H1 (cell line): ENCODE measurements around the gene HNRNPA1. TPM values are rescaled to one million over a fixed set of nuclear protein-coding genes. Genes with fewer than 3 reads are reported as not detected.

Source experiments
- CTCF ChIA-PET: fragments of 300-600 bp; sonication (Branson Sonifier 250); formaldehyde crosslinking; loops from one replicate; lab custom pipeline; 2021; ENCODE audit not compliant: partially characterized antibody; lab: Charles Lee
- POLR2A ChIA-PET: fragments of 300-600 bp; sonication (Branson Sonifier 250); formaldehyde crosslinking; loops from one replicate; lab custom pipeline; 2021; ENCODE audit warnings: inconsistent platforms; ENCODE audit not compliant: partially characterized antibody; lab: Charles Lee
- DNase-seq, 2 experiments: peaks; one replicate each; pipeline versions ENCODE4 v3.0.0 to v3.0.0-alpha.2; 2010 to 2022; ENCODE audit warnings: low spot score in 2 of 2, low read depth in 1 of 2, mixed read lengths in 1 of 2
- FAIRE-seq: peaks from 2 replicates; lab custom pipeline; 2011; peaks lifted over from hg19 to GRCh38; lab: Jason Lieb, UNC
- H2AFZ ChIP-seq: 2 replicates; pipeline ENCODE4 v1.8.1; 2012; ENCODE audit warnings: low read length, inconsistent platforms
- H2AK5ac ChIP-seq: 2 replicates; pipeline ENCODE4 v1.6.1; 2013; ENCODE audit warnings: low read depth, low read length
- H2BK120ac ChIP-seq: replicated peaks from 2 replicates; pipeline ENCODE3; 2013; ENCODE audit warnings: low read depth, low read length, inconsistent platforms
- H2BK12ac ChIP-seq: 2 replicates; pipeline ENCODE4 v1.6.1; 2013; ENCODE audit warnings: low read depth, low read length
- H2BK15ac ChIP-seq: 2 replicates; pipeline ENCODE4 v1.6.1; 2013; ENCODE audit warnings: low read length
- H2BK20ac ChIP-seq: 2 replicates; pipeline ENCODE4 v1.6.1; 2013; ENCODE audit warnings: low read length
- H2BK5ac ChIP-seq: 2 replicates; pipeline ENCODE4 v1.6.1; 2013; ENCODE audit warnings: low read depth, low read length
- H3K14ac ChIP-seq: 2 replicates; pipeline ENCODE4 v1.6.1; 2013; ENCODE audit warnings: inconsistent platforms; ENCODE audit not compliant: insufficient read length
- H3K18ac ChIP-seq: 2 replicates; pipeline ENCODE4 v1.6.1; 2013; ENCODE audit warnings: low read length; ENCODE audit errors: extremely low read depth
- H3K23ac ChIP-seq: 2 replicates; pipeline ENCODE4 v1.6.1; 2013; ENCODE audit warnings: inconsistent platforms; ENCODE audit not compliant: insufficient read length
- H3K23me2 ChIP-seq: 2 replicates; pipeline ENCODE4 v1.6.1; 2013; ENCODE audit warnings: low read depth, low read length
- H3K27ac ChIP-seq: 2 replicates; pipeline ENCODE4 v1.6.1; 2011; ENCODE audit warnings: low read depth, low read length, inconsistent platforms
- H3K27me3 ChIP-seq, 4 experiments: replicated peaks in 1 of 4; 1 replicate in 1 of 4; 2 replicates in 3 of 4; pipeline versions ENCODE4 v1.6.1 to v1.8.1; 2011 to 2013; ENCODE audit warnings: low read length in 3 of 4, mild to moderate bottlenecking in 3 of 4, inconsistent platforms in 2 of 4, mixed read lengths in 2 of 4, moderate library complexity in 1 of 4; ENCODE audit not compliant: control insufficient read depth in 3 of 4, insufficient read depth in 3 of 4; ENCODE audit errors: extremely low read depth in 1 of 4
- H3K36me3 ChIP-seq, 4 experiments: 2 replicates each; pipeline versions ENCODE4 v1.6.1 to v1.8.1; 2011 to 2013; ENCODE audit warnings: mild to moderate bottlenecking in 4 of 4, low read length in 3 of 4, moderate library complexity in 2 of 4, control low read depth in 1 of 4, inconsistent platforms in 1 of 4; ENCODE audit not compliant: insufficient read depth in 4 of 4, control insufficient read depth in 2 of 4
- H3K4ac ChIP-seq: replicated peaks from 2 replicates; pipeline ENCODE3; 2013; ENCODE audit warnings: low read length, low read depth, mixed read lengths, inconsistent platforms; ENCODE audit not compliant: insufficient read length
- H3K4me1 ChIP-seq, 4 experiments: replicated peaks in 1 of 4; 1 replicate in 1 of 4; 2 replicates in 3 of 4; pipeline versions ENCODE4 v1.6.1 to v1.8.1; 2011 to 2013; ENCODE audit warnings: low read length in 3 of 4, inconsistent platforms in 2 of 4, mixed read lengths in 1 of 4; ENCODE audit not compliant: insufficient read depth in 4 of 4, control insufficient read depth in 3 of 4
- H3K4me2 ChIP-seq, 2 experiments: 2 replicates each; pipeline versions ENCODE4 v1.6.1 to v1.8.1; 2011 to 2013; ENCODE audit warnings: low read depth in 2 of 2, low read length in 2 of 2, control low read depth in 1 of 2, inconsistent platforms in 1 of 2, mild to moderate bottlenecking in 1 of 2; ENCODE audit not compliant: insufficient read depth in 1 of 2
- H3K4me3 ChIP-seq, 4 experiments: fragments of 200-600, 300-600 bp in 1 of 4; sonication (generic), shearing (Covaris generic), sonication (Bioruptor Twin) in 1 of 4; 2 replicates each; pipeline versions ENCODE4 v1.5.1 to v1.8.1; 2011 to 2016; ENCODE audit warnings: low read length in 4 of 4, low read depth in 3 of 4, control low read depth in 2 of 4, inconsistent platforms in 2 of 4, mild to moderate bottlenecking in 2 of 4, mixed read lengths in 1 of 4, moderate library complexity in 1 of 4; ENCODE audit not compliant: insufficient read depth in 2 of 4; ENCODE audit errors: extremely low read depth in 1 of 4
- H3K56ac ChIP-seq: replicated peaks from 2 replicates; pipeline ENCODE3; 2013; ENCODE audit warnings: low read depth, mild to moderate bottlenecking, mixed read lengths, low read length, inconsistent platforms; ENCODE audit not compliant: insufficient read length
- H3K79me1 ChIP-seq: 2 replicates; pipeline ENCODE4 v1.6.1; 2013; ENCODE audit warnings: low read depth, low read length, control low read depth
- H3K79me2 ChIP-seq, 2 experiments: 2 replicates each; pipeline versions ENCODE4 v1.6.1 to v1.8.1; 2012 to 2013; ENCODE audit warnings: low read length in 2 of 2, mild to moderate bottlenecking in 2 of 2, inconsistent platforms in 1 of 2; ENCODE audit not compliant: insufficient read depth in 2 of 2, control insufficient read depth in 1 of 2
- H3K9ac ChIP-seq, 4 experiments: replicated peaks in 1 of 4; 1 replicate in 1 of 4; 2 replicates in 3 of 4; pipeline versions ENCODE4 v1.6.1 to v1.8.1; 2011 to 2013; ENCODE audit warnings: low read depth in 3 of 4, low read length in 3 of 4, control low read depth in 2 of 4, mild to moderate bottlenecking in 2 of 4, moderate library complexity in 2 of 4, inconsistent platforms in 1 of 4; ENCODE audit errors: extremely low read depth in 1 of 4
- H3K9me3 ChIP-seq, 2 experiments: 2 replicates each; pipeline versions ENCODE4 v1.6.1 to v1.8.1; 2012 to 2013; ENCODE audit warnings: mild to moderate bottlenecking in 2 of 2, moderate library complexity in 2 of 2, control low read depth in 1 of 2, inconsistent platforms in 1 of 2, low read depth in 1 of 2, low read length in 1 of 2, mixed read lengths in 1 of 2; ENCODE audit not compliant: insufficient read depth in 2 of 2
- H4K20me1 ChIP-seq, 2 experiments: replicated peaks in 1 of 2; 2 replicates each; pipeline versions ENCODE3 to v1.8.1; 2011 to 2013; ENCODE audit warnings: inconsistent platforms in 2 of 2, low read length in 2 of 2, mild to moderate bottlenecking in 1 of 2; ENCODE audit not compliant: insufficient read depth in 2 of 2, control insufficient read depth in 1 of 2
- H4K5ac ChIP-seq: 2 replicates; pipeline ENCODE4 v1.6.1; 2013; ENCODE audit warnings: low read length, low read depth, mixed read lengths, inconsistent platforms; ENCODE audit not compliant: insufficient read length
- H4K8ac ChIP-seq: 2 replicates; pipeline ENCODE4 v1.8.0; 2013; ENCODE audit warnings: mild to moderate bottlenecking, moderate library complexity, low read length, inconsistent platforms; ENCODE audit not compliant: insufficient read depth; ENCODE audit errors: extremely low read depth
- H4K91ac ChIP-seq: replicated peaks from 2 replicates; pipeline ENCODE3; 2013; ENCODE audit warnings: low read length, mixed read lengths, inconsistent platforms; ENCODE audit not compliant: insufficient read length
- CBX8 ChIP-seq: fragments of 300-800, 300-1000 bp; sonication (generic); IDR thresholded peaks from 2 replicates; pipeline ENCODE4 v1.7.1; 2016; ENCODE audit warnings: low read depth, low read length, borderline replicate concordance
- CTBP2 ChIP-seq: IDR thresholded peaks from 2 replicates; pipeline ENCODE4 v1.7.0; 2011; ENCODE audit warnings: borderline replicate concordance, mild to moderate bottlenecking, moderate library complexity, mixed read lengths, low read length; ENCODE audit not compliant: insufficient read depth, insufficient read length
- POU5F1 ChIP-seq: IDR thresholded peaks from 2 replicates; pipeline ENCODE4 v1.6.1; 2011; ENCODE audit warnings: low read depth, mild to moderate bottlenecking, low read length, moderate library complexity
- RXRA ChIP-seq: IDR thresholded peaks from 2 replicates; pipeline ENCODE4 v1.6.1; 2011; ENCODE audit warnings: low read depth, mild to moderate bottlenecking, low read length, moderate library complexity; ENCODE audit not compliant: insufficient read depth
- SIX5 ChIP-seq: IDR thresholded peaks from 2 replicates; pipeline ENCODE4 v1.6.1; 2011; ENCODE audit warnings: mild to moderate bottlenecking, low read depth, low read length
- WGBS, 2 experiments: shearing (Covaris generic) in 1 of 2; methylation state at CpG; one replicate each; pipeline versions ENCODE4 v1.1.6 to v1.1.7; 2013 to 2015; ENCODE audit warnings: low lambda C conversion rate in 2 of 2, mixed read lengths in 2 of 2, inconsistent platforms in 1 of 2, low coverage in 1 of 2, missing lambda C conversion rate in 1 of 2; ENCODE audit not compliant: insufficient replicate concordance in 2 of 2, insufficient coverage in 1 of 2, insufficient read length in 1 of 2; ENCODE audit errors: extremely low coverage in 1 of 2, missing lambda C conversion rate in 1 of 2; 5-methylcytosine and 5-hydroxymethylcytosine counted together
- polyA plus RNA-seq, 7 experiments: library from polyadenylated mRNA; depleted of rRNA in 3 of 7; stranded (reverse) in 5 of 7; unstranded in 2 of 7; fragments of >200 nt in 5 of 7; fragments of 200-250 nt in 2 of 7; gene quantifications; 1 replicate in 5 of 7; 2 replicates in 1 of 7; 4 replicates in 1 of 7; pipeline versions ENCODE4 v1.2.1 to v1.2.3, GENCODE V29; 2011 to 2013; ENCODE audit warnings: missing spikeins in 2 of 7, mixed read lengths in 2 of 7
- total RNA-seq: library from RNA; stranded (reverse); fragmentation: NEBNext Ultra II Directional; extraction: Animal tissue kit (Norgen Biotek cat#: 25700); gene quantifications from 2 replicates; pipeline ENCODE4 v1.2.1, GENCODE V29; 2021
- TF ChIP-seq, protein P1 (sequence below), 3 experiments: IDR thresholded peaks; 1 replicate in 2 of 3; 2 replicates in 1 of 3; pipeline versions ENCODE4 v1.5.1 to v1.6.1; 2011; ENCODE audit warnings: low read length in 3 of 3, mild to moderate bottlenecking in 3 of 3, inconsistent platforms in 2 of 3, low read depth in 1 of 3, moderate library complexity in 1 of 3; ENCODE audit not compliant: insufficient read depth in 1 of 3; ENCODE audit errors: control extremely low read depth in 1 of 3

HNRNPA1 gene
- total and polyA plus RNA-seq, 2 of the 8 experiments (the other 6 are each of a cell fraction or from before 2014, with no cell fraction given) = 835 to 2,738 TPM

DNA sequence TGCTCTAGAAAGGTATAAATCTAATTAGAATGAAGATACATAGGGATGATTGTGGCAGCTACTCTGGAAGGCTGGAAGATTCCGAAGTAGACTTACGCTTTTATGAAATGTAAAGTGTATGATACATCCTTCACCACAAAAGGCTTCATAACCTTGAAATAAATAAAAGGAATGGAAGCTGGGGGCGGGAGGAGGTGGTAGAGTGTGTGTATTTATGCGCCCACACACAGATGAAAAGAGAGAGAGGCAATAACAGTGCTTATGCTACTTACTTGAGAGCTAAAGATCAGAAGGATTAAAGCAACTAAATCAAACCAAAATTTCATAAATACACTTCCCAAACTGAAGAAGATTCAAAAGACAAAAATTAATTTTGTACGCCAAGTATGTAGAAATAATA, 31.0 kb upstream of the HNRNPA1 start:
- no peak overlapping the region for H2BK20ac ChIP-seq
- peaks cover 12 to 58% (median 32%) of the 10 kb centered on the region in 4 experiments; a peak in 7 of 8 replicates for H3K36me3 ChIP-seq

More for the DNA sequence above, 31.0 kb upstream of the HNRNPA1 start:
- POLR2A ChIA-PET = interaction anchor here (1.2 to 44.8 kb wide), 5 partner anchors 9 to 41 kb away, joined by 3 to 1006 read pairs (median 14); partner anchors contain the start of genes CBX5 and HNRNPA1
- Histone ChIP-seq H3K56ac (no peak overlapping the region), H3K4me3 (no peak overlapping the region), H2BK15ac (no peak overlapping the region), H3K4me1 (no peaks in the 10 kb centered on the region), H3K4me2 (no peak overlapping the region), H3K14ac (no peak overlapping the region), H3K18ac (no peak overlapping the region), H2AK5ac (no peak overlapping the region), H3K23me2 (no peaks in the 10 kb centered on the region), H4K91ac (no peak overlapping the region), H3K9me3 (no peaks in the 10 kb centered on the region), H3K4ac (no peak overlapping the region), H3K9ac (no peak overlapping the region), H2BK120ac (no peak overlapping the region), H3K23ac (no peak overlapping the region), H3K27me3 (no peaks in the 10 kb centered on the region), H3K79me2 (peaks cover 0 to 5% of the 10 kb centered on the region in 2 experiments; a peak in 2 of 4 replicates), H3K79me1 (no peaks in the 10 kb centered on the region; the same call in 1 of the 2 replicates), H2BK12ac (no peak overlapping the region), H4K5ac (no peak overlapping the region), H4K20me1 (peaks cover 1 to 5% of the 10 kb centered on the region in 2 experiments), H2BK5ac (no peak overlapping the region)
- FAIRE-seq (no peak), DNase-seq (no peak)
- WGBS, 2 experiments = 90% methylated on average over 5 of the region's 5 CpGs; no CpG with 5 or more reads in 1 of the 2 experiments
- CTCF ChIA-PET = interaction anchor here (0.5 to 1.4 kb wide), 4 partner anchors 10 to 79 kb away, joined by 3 to 5 read pairs (median 4); no protein-coding TSS in a partner anchor
- TF ChIP-seq POU5F1 (no peak), SIX5 (no peak), CBX8 (no peak), CTBP2 (no peak), RXRA (no peak)
- TF ChIP-seq, protein P1, sequence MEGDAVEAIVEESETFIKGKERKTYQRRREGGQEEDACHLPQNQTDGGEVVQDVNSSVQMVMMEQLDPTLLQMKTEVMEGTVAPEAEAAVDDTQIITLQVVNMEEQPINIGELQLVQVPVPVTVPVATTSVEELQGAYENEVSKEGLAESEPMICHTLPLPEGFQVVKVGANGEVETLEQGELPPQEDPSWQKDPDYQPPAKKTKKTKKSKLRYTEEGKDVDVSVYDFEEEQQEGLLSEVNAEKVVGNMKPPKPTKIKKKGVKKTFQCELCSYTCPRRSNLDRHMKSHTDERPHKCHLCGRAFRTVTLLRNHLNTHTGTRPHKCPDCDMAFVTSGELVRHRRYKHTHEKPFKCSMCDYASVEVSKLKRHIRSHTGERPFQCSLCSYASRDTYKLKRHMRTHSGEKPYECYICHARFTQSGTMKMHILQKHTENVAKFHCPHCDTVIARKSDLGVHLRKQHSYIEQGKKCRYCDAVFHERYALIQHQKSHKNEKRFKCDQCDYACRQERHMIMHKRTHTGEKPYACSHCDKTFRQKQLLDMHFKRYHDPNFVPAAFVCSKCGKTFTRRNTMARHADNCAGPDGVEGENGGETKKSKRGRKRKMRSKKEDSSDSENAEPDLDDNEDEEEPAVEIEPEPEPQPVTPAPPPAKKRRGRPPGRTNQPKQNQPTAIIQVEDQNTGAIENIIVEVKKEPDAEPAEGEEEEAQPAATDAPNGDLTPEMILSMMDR (IDR thresholded peaks at IDR 0.05; ENCODE audit: control extremely low read depth in 1 of 3, insufficient read depth in 1 of 3, low read depth in 1 of 3, low read length in 3 of 3) = no peak
- TF ChIP-seq, all 59 proteins: peak for 0
- Histone ChIP-seq H2AFZ (no peak overlapping the region), H4K8ac (no peak overlapping the region), H3K27ac (no peak overlapping the region)
